GM12892 (cell line): ENCODE measurements around the gene ABCC9.

Experiments
- POLR2A ChIP-seq: IDR thresholded peaks from 2 replicates; pipeline ENCODE4 v1.6.1; 2011; ENCODE audit warnings: low read depth, low read length, control low read depth
- POLR2AphosphoS5 ChIP-seq: IDR thresholded peaks from 2 replicates; pipeline ENCODE4 v1.6.1; 2011; ENCODE audit warnings: low read depth, low read length, control low read depth

GRCh38 chr12:21776175-21776574, 165.1 kb downstream of the ABCC9 start:
- TF ChIP-seq POLR2AphosphoS5 (no peak), POLR2A (no peak)
